Activated CD8-positive, alpha-beta memory T cell treated with anti-CD3 and anti-CD28 coated beads for 4 hours (primary cell): ENCODE measurements around the gene COL3A1.

Source experiments
- DNase-seq, 2 donors: peaks; one replicate each; pipeline ENCODE4 v3.0.0-alpha.2; 2020; ENCODE audit warnings: low read depth in 2 of 2

The COL3A1 gene

GRCh38 chr2:188975497-188976102 lies 1.4 kb downstream of the COL3A1 start:
- DNase-seq, result no peak

- no peak for DNase-seq
Observed at GRCh38 chr2:188976545-188977268, 2.5 kb downstream of the COL3A1 start.

- no peak for DNase-seq
Observed at GRCh38 chr2:188977317-188977716, 3.1 kb downstream of the COL3A1 start.

GRCh38 chr2:188978291-188979081 lies 4.3 kb downstream of the COL3A1 start:
- no peak for DNase-seq

GRCh38 chr2:188979187-188980114 lies 5.3 kb downstream of the COL3A1 start:
- no peak for DNase-seq

GRCh38 chr2:188983427-188984064 lies 9.4 kb downstream of the COL3A1 start:
- no peak for DNase-seq

- no peak for DNase-seq
Observed at GRCh38 chr2:188984065-188984491, 9.9 kb downstream of the COL3A1 start.

- DNase-seq, result no peak
Observed at GRCh38 chr2:188984680-188985079, 10.5 kb downstream of the COL3A1 start.

GRCh38 chr2:188986839-188987238 lies 12.7 kb downstream of the COL3A1 start:
- no peak for DNase-seq

GRCh38 chr2:188993247-188993646 lies 19.1 kb downstream of the COL3A1 start:
- no peak for DNase-seq

GRCh38 chr2:188997263-188997662 lies 23.1 kb downstream of the COL3A1 start:
- DNase-seq, result no peak

- no peak for DNase-seq
Observed at GRCh38 chr2:189000221-189000620, 26.0 kb downstream of the COL3A1 start.

GRCh38 chr2:189002079-189002478 lies 27.9 kb downstream of the COL3A1 start:
- DNase-seq, result no peak

- no peak for DNase-seq
Observed at GRCh38 chr2:189008555-189009262, 34.5 kb downstream of the COL3A1 start.

GRCh38 chr2:189010536-189010935 lies 36.4 kb downstream of the COL3A1 start:
- no peak for DNase-seq

GRCh38 chr2:189012351-189012750 lies 38.2 kb downstream of the COL3A1 start:
- DNase-seq, result no peak

GRCh38 chr2:189013031-189013430 lies 38.9 kb downstream of the COL3A1 start:
- no peak for DNase-seq

- no peak for DNase-seq
Observed at GRCh38 chr2:189013671-189014448, 39.7 kb downstream of the COL3A1 start.

- no peak for DNase-seq
Observed at GRCh38 chr2:189014449-189015138, 40.4 kb downstream of the COL3A1 start.
